ENCODE data around the gene DRD4. TPM values are rescaled to one million over a fixed set of nuclear protein-coding genes. Genes with fewer than 3 reads are reported as not detected.

DRD4 gene
- total and polyA plus RNA-seq, 2 donors, result 0.09 to 0.82 TPM

- Histone ChIP-seq H3K9me3 (ENCODE audit: control insufficient read depth in 2 of 2, insufficient read depth in 1 of 2, low read length in 1 of 2) (peaks cover 0 to 3% of the 10 kb centered on the region in 2 donors), H3K4me3 (ENCODE audit: low read length in 2 of 2) (no peak overlapping the region), H3K36me3 (ENCODE audit: control insufficient read depth in 2 of 2, insufficient read depth in 2 of 2, low read length in 1 of 2) (peaks cover 45 to 58% of the 10 kb centered on the region in 2 donors), H3K4me1 (ENCODE audit: control insufficient read depth in 2 of 2, insufficient read depth in 2 of 2, low read length in 2 of 2) (no peaks in the 10 kb centered on the region), H3K27ac (ENCODE audit: low read depth in 1 of 2, low read length in 1 of 2) (no peak overlapping the region), H3K27me3 (ENCODE audit: control insufficient read depth in 2 of 2, insufficient read depth in 1 of 2, low read length in 1 of 2) (no peaks in the 10 kb centered on the region)
- 94% methylated on average over 16 of the region's 16 CpGs for WGBS
- no peak for DNase-seq (ENCODE audit: low read depth in 6 of 9, low spot score in 9 of 9)
Measured at GRCh38 chr11:659532-660085, 22.5 kb downstream of the DRD4 start.

- no peak for DNase-seq (ENCODE audit: low read depth in 6 of 9, low spot score in 9 of 9)
- no peaks in the 10 kb centered on the region for H3K4me1 ChIP-seq (ENCODE audit: control insufficient read depth in 2 of 2, insufficient read depth in 2 of 2, low read length in 2 of 2)
- WGBS, result 95% methylated on average over 19 of the region's 19 CpGs
- no peak overlapping the region for H3K4me3 ChIP-seq (ENCODE audit: low read length in 2 of 2)
- H3K27me3 ChIP-seq (ENCODE audit: control insufficient read depth in 2 of 2, insufficient read depth in 1 of 2, low read length in 1 of 2), result no peaks in the 10 kb centered on the region
- peaks cover 46 to 51% of the 10 kb centered on the region in 2 donors for H3K36me3 ChIP-seq (ENCODE audit: control insufficient read depth in 2 of 2, insufficient read depth in 2 of 2, low read length in 1 of 2)
- no peak overlapping the region for H3K27ac ChIP-seq (ENCODE audit: low read depth in 1 of 2, low read length in 1 of 2)
- H3K9me3 ChIP-seq (ENCODE audit: control insufficient read depth in 2 of 2, insufficient read depth in 1 of 2, low read length in 1 of 2), result peaks cover 0 to 3% of the 10 kb centered on the region in 2 donors
Measured at GRCh38 chr11:660281-660680, 23.2 kb downstream of the DRD4 start.

GRCh38 chr11:660681-661444 is 23.8 kb downstream of the DRD4 start:
- H3K4me3 ChIP-seq (ENCODE audit: low read length in 2 of 2), result no peak overlapping the region
- peaks cover 0 to 3% of the 10 kb centered on the region in 2 donors for H3K9me3 ChIP-seq (ENCODE audit: control insufficient read depth in 2 of 2, insufficient read depth in 1 of 2, low read length in 1 of 2)
- WGBS, result 94% methylated on average over 19 of the region's 19 CpGs
- H3K36me3 ChIP-seq (ENCODE audit: control insufficient read depth in 2 of 2, insufficient read depth in 2 of 2, low read length in 1 of 2), result peaks cover 52 to 55% of the 10 kb centered on the region in 2 donors
- H3K4me1 ChIP-seq (ENCODE audit: control insufficient read depth in 2 of 2, insufficient read depth in 2 of 2, low read length in 2 of 2), result no peaks in the 10 kb centered on the region
- no peaks in the 10 kb centered on the region for H3K27me3 ChIP-seq (ENCODE audit: control insufficient read depth in 2 of 2, insufficient read depth in 1 of 2, low read length in 1 of 2)
- H3K27ac ChIP-seq (ENCODE audit: low read depth in 1 of 2, low read length in 1 of 2), result no peak overlapping the region
- no peak for DNase-seq (ENCODE audit: low read depth in 6 of 9, low spot score in 9 of 9)

GRCh38 chr11:662689-663274 is 25.7 kb downstream of the DRD4 start:
- H3K27me3 ChIP-seq (ENCODE audit: control insufficient read depth in 2 of 2, insufficient read depth in 1 of 2, low read length in 1 of 2), result no peaks in the 10 kb centered on the region
- H3K27ac ChIP-seq (ENCODE audit: low read depth in 1 of 2, low read length in 1 of 2), result no peak overlapping the region
- peaks cover 0 to 3% of the 10 kb centered on the region in 2 donors for H3K9me3 ChIP-seq (ENCODE audit: control insufficient read depth in 2 of 2, insufficient read depth in 1 of 2, low read length in 1 of 2)
- DNase-seq (ENCODE audit: low read depth in 6 of 9, low spot score in 9 of 9), result peak in 1 of 9 donors; percentile 26
- H3K4me1 ChIP-seq (ENCODE audit: control insufficient read depth in 2 of 2, insufficient read depth in 2 of 2, low read length in 2 of 2), result no peaks in the 10 kb centered on the region
- WGBS, result 88% methylated on average over 15 of the region's 15 CpGs
- no peak overlapping the region for H3K4me3 ChIP-seq (ENCODE audit: low read length in 2 of 2)
- H3K36me3 ChIP-seq (ENCODE audit: control insufficient read depth in 2 of 2, insufficient read depth in 2 of 2, low read length in 1 of 2), result peaks cover 52% of the 10 kb centered on the region in 2 donors

GRCh38 chr11:665062-665703 is 28.1 kb downstream of the DRD4 start:
- H3K4me3 ChIP-seq (ENCODE audit: low read length in 2 of 2), result no peak overlapping the region
- H3K4me1 ChIP-seq (ENCODE audit: control insufficient read depth in 2 of 2, insufficient read depth in 2 of 2, low read length in 2 of 2), result no peaks in the 10 kb centered on the region
- no peaks in the 10 kb centered on the region for H3K9me3 ChIP-seq (ENCODE audit: control insufficient read depth in 2 of 2, insufficient read depth in 1 of 2, low read length in 1 of 2)
- 97% methylated on average over 15 of the region's 15 CpGs for WGBS
- no peaks in the 10 kb centered on the region for H3K27me3 ChIP-seq (ENCODE audit: control insufficient read depth in 2 of 2, insufficient read depth in 1 of 2, low read length in 1 of 2)
- no peak overlapping the region for H3K27ac ChIP-seq (ENCODE audit: low read depth in 1 of 2, low read length in 1 of 2)
- no peak for DNase-seq (ENCODE audit: low read depth in 6 of 9, low spot score in 9 of 9)
- H3K36me3 ChIP-seq (ENCODE audit: control insufficient read depth in 2 of 2, insufficient read depth in 2 of 2, low read length in 1 of 2), result peaks cover 36 to 38% of the 10 kb centered on the region in 2 donors

- DNase-seq (ENCODE audit: low read depth in 6 of 9, low spot score in 9 of 9), result no peak
- 87% methylated on average over 11 of the region's 11 CpGs for WGBS
- Histone ChIP-seq H3K4me3 (ENCODE audit: low read length in 2 of 2) (no peak overlapping the region), H3K4me1 (ENCODE audit: control insufficient read depth in 2 of 2, insufficient read depth in 2 of 2, low read length in 2 of 2) (no peaks in the 10 kb centered on the region), H3K27me3 (ENCODE audit: control insufficient read depth in 2 of 2, insufficient read depth in 1 of 2, low read length in 1 of 2) (no peaks in the 10 kb centered on the region), H3K27ac (ENCODE audit: low read depth in 1 of 2, low read length in 1 of 2) (no peak overlapping the region), H3K36me3 (ENCODE audit: control insufficient read depth in 2 of 2, insufficient read depth in 2 of 2, low read length in 1 of 2) (peaks cover 30 to 36% of the 10 kb centered on the region in 2 donors), H3K9me3 (ENCODE audit: control insufficient read depth in 2 of 2, insufficient read depth in 1 of 2, low read length in 1 of 2) (no peaks in the 10 kb centered on the region)
Measured at GRCh38 chr11:665704-666281, 28.7 kb downstream of the DRD4 start.

GRCh38 chr11:673866-674265 is 36.8 kb downstream of the DRD4 start:
- WGBS, result 98% methylated on average over 8 of the region's 8 CpGs
- Histone ChIP-seq H3K9me3 (ENCODE audit: control insufficient read depth in 2 of 2, insufficient read depth in 1 of 2, low read length in 1 of 2) (no peaks in the 10 kb centered on the region), H3K27me3 (ENCODE audit: control insufficient read depth in 2 of 2, insufficient read depth in 1 of 2, low read length in 1 of 2) (no peaks in the 10 kb centered on the region), H3K27ac (ENCODE audit: low read depth in 1 of 2, low read length in 1 of 2) (no peak overlapping the region), H3K4me3 (ENCODE audit: low read length in 2 of 2) (no peak overlapping the region), H3K4me1 (ENCODE audit: control insufficient read depth in 2 of 2, insufficient read depth in 2 of 2, low read length in 2 of 2) (no peaks in the 10 kb centered on the region), H3K36me3 (ENCODE audit: control insufficient read depth in 2 of 2, insufficient read depth in 2 of 2, low read length in 1 of 2) (peaks cover 35 to 53% of the 10 kb centered on the region in 2 donors)
- no peak for DNase-seq (ENCODE audit: low read depth in 6 of 9, low spot score in 9 of 9)

GRCh38 chr11:674406-674805 is 37.3 kb downstream of the DRD4 start:
- Histone ChIP-seq H3K9me3 (ENCODE audit: control insufficient read depth in 2 of 2, insufficient read depth in 1 of 2, low read length in 1 of 2) (no peaks in the 10 kb centered on the region), H3K4me3 (ENCODE audit: low read length in 2 of 2) (no peak overlapping the region), H3K27me3 (ENCODE audit: control insufficient read depth in 2 of 2, insufficient read depth in 1 of 2, low read length in 1 of 2) (no peaks in the 10 kb centered on the region), H3K36me3 (ENCODE audit: control insufficient read depth in 2 of 2, insufficient read depth in 2 of 2, low read length in 1 of 2) (peaks cover 36 to 58% of the 10 kb centered on the region in 2 donors), H3K4me1 (ENCODE audit: control insufficient read depth in 2 of 2, insufficient read depth in 2 of 2, low read length in 2 of 2) (no peaks in the 10 kb centered on the region), H3K27ac (ENCODE audit: low read depth in 1 of 2, low read length in 1 of 2) (no peak overlapping the region)
- WGBS, result 96% methylated on average over 17 of the region's 17 CpGs
- no peak for DNase-seq (ENCODE audit: low read depth in 6 of 9, low spot score in 9 of 9)
